GM12878 (cell line): Measurements from ENCODE around the gene SEPSECS. TPM values are rescaled to one million over a fixed set of nuclear protein-coding genes. Genes with fewer than 3 reads are reported as not detected.

Experiments used
- ATAC-seq: fragments of 200-7000 bp; cut with Tn5 transposase; 3 replicates; pipeline ENCODE4 v1.9.1; 2020; ENCODE audit warnings: mild to moderate bottlenecking, moderate library complexity
- BruUV-seq: library from RNA; stranded (reverse); fragments of 400-500 nt; replicated peaks from 2 replicates; lab custom pipeline; 2021; lab: Mats Ljungman, UMichigan
- CTCF ChIA-PET: fragments of 300-600 bp; sonication (Branson Sonifier 250); formaldehyde crosslinking; extraction: SDS; loops from one replicate; lab custom pipeline; 2021; ENCODE audit warnings: inconsistent platforms; lab: Yijun Ruan, JAX
- POLR2A ChIA-PET: fragments of 350-600 bp; formaldehyde crosslinking; extraction: SDS; loops from one replicate; lab custom pipeline; 2021; ENCODE audit warnings: inconsistent platforms; lab: Charles Lee
- RAD21 ChIA-PET: fragments of 300-600 bp; sonication (Branson Sonifier 250); formaldehyde crosslinking; loops from one replicate; lab custom pipeline; 2023; ENCODE audit warnings: antibody characterized with exemption; ENCODE audit not compliant: unreplicated experiment; lab: Charles Lee
- SMC1A ChIA-PET: fragments of 300-600 bp; sonication (Branson Sonifier 250); formaldehyde crosslinking; loops from one replicate; lab custom pipeline; 2023; ENCODE audit not compliant: unreplicated experiment, uncharacterized antibody; lab: Charles Lee
- DNase-seq: peaks from one replicate; pipeline ENCODE4 v3.0.0-alpha.2; 2011; ENCODE audit warnings: low read depth, low spot score
- FAIRE-seq: peaks from 3 replicates; lab custom pipeline; 2011; peaks lifted over from hg19 to GRCh38; lab: Jason Lieb, UNC
- H2AFZ ChIP-seq: 2 replicates; pipeline ENCODE4 v1.6.0; 2011; ENCODE audit warnings: low read depth, low read length, control low read depth; ENCODE audit not compliant: control insufficient read depth
- H3K27ac ChIP-seq: 2 replicates; pipeline ENCODE4 v1.5.1; 2011; ENCODE audit warnings: control low read depth; ENCODE audit not compliant: control insufficient read depth, insufficient read depth
- H3K27me3 ChIP-seq, 2 experiments: replicated peaks in 1 of 2; 2 replicates each; pipeline versions ENCODE4 v1.6.0 to v1.6.1; 2011; ENCODE audit warnings: low read length in 1 of 2; ENCODE audit not compliant: control insufficient read depth in 2 of 2, insufficient read depth in 2 of 2
- H3K36me3 ChIP-seq, 2 experiments: 2 replicates each; pipeline ENCODE4 v1.5.1; 2011; ENCODE audit warnings: low read length in 1 of 2; ENCODE audit not compliant: control insufficient read depth in 2 of 2, insufficient read depth in 2 of 2
- H3K4me1 ChIP-seq: 2 replicates; pipeline ENCODE4 v1.6.1; 2011; ENCODE audit warnings: mild to moderate bottlenecking, low read length, moderate library complexity, mixed read lengths; ENCODE audit not compliant: control insufficient read depth, insufficient read depth
- H3K4me2 ChIP-seq: 2 replicates; pipeline ENCODE4 v1.6.0; 2011; ENCODE audit warnings: control low read depth; ENCODE audit not compliant: control insufficient read depth, insufficient read depth
- H3K4me3 ChIP-seq: fragments of 200-600 bp; sonication (generic); 2 replicates; pipeline ENCODE4 v1.5.1; 2016
- H3K79me2 ChIP-seq: 2 replicates; pipeline ENCODE4 v1.6.0; 2011; ENCODE audit warnings: low read length; ENCODE audit not compliant: control insufficient read depth, insufficient read depth
- H3K9ac ChIP-seq: 2 replicates; pipeline ENCODE4 v1.8.0; 2011; ENCODE audit warnings: low read length, control low read depth, mixed read lengths; ENCODE audit not compliant: control insufficient read depth, insufficient read depth
- H3K9me3 ChIP-seq: replicated peaks from 3 replicates; pipeline ENCODE4 v1.5.1; 2011; ENCODE audit warnings: mild to moderate bottlenecking, low read length; ENCODE audit not compliant: control insufficient read depth, insufficient read depth
- H4K20me1 ChIP-seq: 2 replicates; pipeline ENCODE4 v1.6.0; 2011; ENCODE audit not compliant: control insufficient read depth, insufficient read depth
- DPF2 ChIP-seq: fragments of 450-650 bp; IDR thresholded peaks from 2 replicates; pipeline ENCODE4 v1.6.1; 2017; ENCODE audit warnings: mild to moderate bottlenecking
- KDM1A ChIP-seq: fragments of 200-600 bp; sonication (generic); IDR thresholded peaks from 2 replicates; pipeline ENCODE4 v1.6.1; 2016; ENCODE audit warnings: borderline replicate concordance
- MYC ChIP-seq: IDR thresholded peaks from 2 replicates; pipeline ENCODE4 v1.6.1; 2011; ENCODE audit warnings: mild to moderate bottlenecking, low read length, moderate library complexity, inconsistent platforms; ENCODE audit not compliant: insufficient read depth, insufficient replicate concordance, insufficient read length, severe bottlenecking
- SP1 ChIP-seq: IDR thresholded peaks from one replicate; pipeline ENCODE4 v1.6.1; 2011; ENCODE audit warnings: low read depth, low read length
- SREBF2 ChIP-seq: IDR thresholded peaks from 2 replicates; pipeline ENCODE4 v1.6.1; 2012; ENCODE audit warnings: mild to moderate bottlenecking, low read length
- SUZ12 ChIP-seq: fragments of 200-600 bp; sonication (generic); IDR thresholded peaks from one replicate; pipeline ENCODE4 v1.6.1; 2018; ENCODE audit warnings: antibody characterized with exemption, mild to moderate bottlenecking; ENCODE audit not compliant: unreplicated experiment
- WGBS: methylation state at CpG from one replicate; pipeline ENCODE4 v1.1.6; 2016; ENCODE audit warnings: low lambda C conversion rate; ENCODE audit not compliant: insufficient replicate concordance, insufficient coverage; ENCODE audit errors: missing lambda C conversion rate; 5-methylcytosine and 5-hydroxymethylcytosine counted together
- in situ Hi-C: fragments of 300-500 bp; cut with MboI; formaldehyde crosslinking; loops from 9 replicates; pipeline ENCODE4 v1.14.3; 2018; ENCODE audit warnings: mixed read lengths
- intact Hi-C: fragments of 100-400 bp; cut with micrococcal nuclease; formaldehyde crosslinking; loops from one replicate; pipeline ENCODE4 v1.14.2; 2022; ENCODE audit not compliant: unreplicated experiment
- polyA plus RNA-seq, 11 experiments: library from polyadenylated mRNA; depleted of rRNA in 4 of 11; unstranded in 6 of 11; stranded (reverse) in 5 of 11; fragments of >200 nt; fragmentation: Nextera tagmentation in 4 of 11; fragmentation: Illumina TruSeq in 1 of 11; extraction: Ambion mirVana in 4 of 11; extraction: Trizol in 1 of 11; gene quantifications; 1 replicate in 1 of 11; 2 replicates in 10 of 11; pipeline versions ENCODE4 v1.2.1 to v1.2.3, GENCODE V29; 2011 to 2016; ENCODE audit warnings: inconsistent platforms in 2 of 11, missing spikeins in 2 of 11, low read depth in 1 of 11
- total RNA-seq, 4 experiments: library from RNA; depleted of rRNA in 3 of 4; stranded (reverse); fragments of >200 nt in 3 of 4; fragmentation: Illumina TruSeq in 1 of 4; extraction: Trizol in 1 of 4; gene quantifications; 2 replicates each; pipeline versions ENCODE4 v1.2.1 to v1.2.3, GENCODE V29; 2013 to 2021
- TF ChIP-seq, protein P1 (sequence below), 3 experiments: IDR thresholded peaks in 2 of 3; conservative IDR thresholded peaks in 1 of 3; 2 replicates each; pipeline ENCODE4 v1.5.1; 2011; ENCODE audit warnings: low read depth in 3 of 3, low read length in 3 of 3, mild to moderate bottlenecking in 3 of 3, control low read depth in 2 of 3, moderate library complexity in 2 of 3, inconsistent platforms in 1 of 3, mixed read lengths in 1 of 3; ENCODE audit not compliant: control insufficient read depth in 2 of 3, insufficient read depth in 1 of 3; ENCODE audit errors: extremely low read depth in 1 of 3
- TF ChIP-seq, protein P2 (sequence below): fragments of 450-650 bp; IDR thresholded peaks from 2 replicates; pipeline ENCODE4 v1.6.1; 2016; ENCODE audit warnings: mild to moderate bottlenecking
- TF ChIP-seq, protein P3 (sequence below): fragments of 450-650 bp; formaldehyde crosslinking; IDR thresholded peaks from 2 replicates; pipeline ENCODE4 v1.4.0; 2020; ENCODE audit warnings: mild to moderate bottlenecking, moderate library complexity

The SEPSECS gene
- total and polyA plus RNA-seq, 10 of the 15 experiments (the other 5 are each of a cell fraction or from before 2014, with no cell fraction given), result 2.8 to 15.8 (median 7.2) TPM

DNA sequence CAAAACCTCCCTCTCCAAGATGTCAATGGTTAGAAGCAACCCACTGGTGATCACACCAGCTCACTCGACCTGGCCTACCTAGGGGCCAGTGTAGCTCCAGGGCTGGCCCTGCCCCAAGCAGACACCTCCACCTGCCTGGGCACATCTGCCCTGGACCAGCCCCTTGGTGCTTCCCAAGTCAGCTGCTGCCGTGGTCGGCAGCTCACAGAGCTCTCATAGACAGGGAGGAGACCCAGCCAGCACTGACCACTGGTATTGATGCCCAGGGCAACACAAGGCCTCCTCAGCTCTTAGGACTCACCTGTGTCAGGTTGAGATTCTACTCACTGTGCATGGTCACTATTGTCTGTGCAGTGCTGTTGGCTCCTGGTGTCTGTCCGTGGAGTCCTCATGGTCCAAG is 51.7 kb downstream of the SEPSECS start:
- intact Hi-C loops, result no loop called here
- Histone ChIP-seq H3K4me2 (no peak overlapping the region), H3K36me3 (no peaks in the 10 kb centered on the region), H3K9me3 (no peaks in the 10 kb centered on the region), H3K27ac (no peak overlapping the region), H3K27me3 (no peaks in the 10 kb centered on the region), H3K79me2 (no peaks in the 10 kb centered on the region), H3K4me1 (no peaks in the 10 kb centered on the region), H3K9ac (no peak overlapping the region), H3K4me3 (no peak overlapping the region), H2AFZ (no peak overlapping the region), H4K20me1 (no peaks in the 10 kb centered on the region)
- ChIA-PET RAD21 (no interaction called here), POLR2A (no interaction called here), CTCF (no interaction called here), SMC1A (no interaction called here)
- no peak for FAIRE-seq
- in situ Hi-C loops, result no loop called here
- ATAC-seq, result no peak
- no peak for DNase-seq
- BruUV-seq, result no TSS peak
- no peak for TF ChIP-seq SREBF2
- 76% methylated on average over 4 of the region's 4 CpGs for WGBS

DNA sequence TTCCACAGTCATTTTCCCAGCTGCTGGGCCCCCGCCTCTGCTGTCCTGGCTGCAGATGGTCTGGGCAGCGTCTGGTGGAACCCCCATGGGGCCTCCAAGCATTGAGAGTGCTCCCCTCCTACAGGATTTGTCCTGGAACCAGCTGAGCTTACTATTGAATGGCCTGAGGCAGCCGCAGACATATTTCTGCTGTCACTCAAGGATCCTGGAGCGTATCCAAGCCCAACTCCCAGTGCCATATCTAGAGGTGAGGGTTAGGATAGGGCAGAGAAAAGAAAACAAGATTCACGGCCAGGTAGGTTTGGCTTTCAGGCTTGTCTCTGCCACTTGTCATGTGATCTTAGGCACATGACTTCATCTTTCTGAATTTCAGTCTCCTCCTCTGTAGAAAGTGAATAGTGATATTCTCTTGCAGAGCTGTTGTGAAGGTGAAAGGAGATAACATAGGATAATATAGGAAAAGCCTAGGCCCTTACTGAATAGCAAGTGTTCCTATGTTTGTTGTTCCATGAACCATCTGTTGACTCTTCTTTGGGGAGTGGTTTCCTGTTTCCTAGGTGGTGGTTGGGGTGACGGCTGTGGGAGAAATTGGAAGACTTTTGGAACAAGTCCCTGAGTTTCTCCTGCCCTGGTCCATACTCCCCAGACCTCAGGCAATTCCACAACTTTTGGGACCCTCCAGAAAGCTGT is 52.3 kb downstream of the SEPSECS start:
- FAIRE-seq (no peak), ATAC-seq (no peak), DNase-seq (no peak)
- SMC1A ChIA-PET, result no interaction called here
- Histone ChIP-seq H2AFZ (no peak overlapping the region), H3K27me3 (no peaks in the 10 kb centered on the region), H3K4me3 (no peak overlapping the region), H3K36me3 (no peaks in the 10 kb centered on the region), H4K20me1 (no peaks in the 10 kb centered on the region), H3K9ac (no peak overlapping the region), H3K4me2 (no peak overlapping the region), H3K9me3 (no peaks in the 10 kb centered on the region), H3K79me2 (no peaks in the 10 kb centered on the region), H3K4me1 (no peaks in the 10 kb centered on the region), H3K27ac (no peak overlapping the region)
- intact Hi-C loops (no loop called here), in situ Hi-C loops (no loop called here)
- BruUV-seq, result no TSS peak
- POLR2A ChIA-PET, result no interaction called here
- CTCF ChIA-PET, result no interaction called here
- WGBS, result 24% methylated on average over 6 of the region's 6 CpGs
- RAD21 ChIA-PET, result no interaction called here
- TF ChIP-seq MYC (no peak), SP1 (no peak), KDM1A (no peak), DPF2 (no peak), SUZ12 (no peak)
- TF ChIP-seq, protein P1, sequence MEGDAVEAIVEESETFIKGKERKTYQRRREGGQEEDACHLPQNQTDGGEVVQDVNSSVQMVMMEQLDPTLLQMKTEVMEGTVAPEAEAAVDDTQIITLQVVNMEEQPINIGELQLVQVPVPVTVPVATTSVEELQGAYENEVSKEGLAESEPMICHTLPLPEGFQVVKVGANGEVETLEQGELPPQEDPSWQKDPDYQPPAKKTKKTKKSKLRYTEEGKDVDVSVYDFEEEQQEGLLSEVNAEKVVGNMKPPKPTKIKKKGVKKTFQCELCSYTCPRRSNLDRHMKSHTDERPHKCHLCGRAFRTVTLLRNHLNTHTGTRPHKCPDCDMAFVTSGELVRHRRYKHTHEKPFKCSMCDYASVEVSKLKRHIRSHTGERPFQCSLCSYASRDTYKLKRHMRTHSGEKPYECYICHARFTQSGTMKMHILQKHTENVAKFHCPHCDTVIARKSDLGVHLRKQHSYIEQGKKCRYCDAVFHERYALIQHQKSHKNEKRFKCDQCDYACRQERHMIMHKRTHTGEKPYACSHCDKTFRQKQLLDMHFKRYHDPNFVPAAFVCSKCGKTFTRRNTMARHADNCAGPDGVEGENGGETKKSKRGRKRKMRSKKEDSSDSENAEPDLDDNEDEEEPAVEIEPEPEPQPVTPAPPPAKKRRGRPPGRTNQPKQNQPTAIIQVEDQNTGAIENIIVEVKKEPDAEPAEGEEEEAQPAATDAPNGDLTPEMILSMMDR (IDR thresholded peaks at IDR 0.05 in 2 of 3, conservative IDR thresholded peaks at IDR 0.05 in 1 of 3; ENCODE audit: control insufficient read depth in 2 of 3, extremely low read depth in 1 of 3, insufficient read depth in 1 of 3, low read depth in 3 of 3, low read length in 3 of 3), result no peak
- TF ChIP-seq, protein P2, sequence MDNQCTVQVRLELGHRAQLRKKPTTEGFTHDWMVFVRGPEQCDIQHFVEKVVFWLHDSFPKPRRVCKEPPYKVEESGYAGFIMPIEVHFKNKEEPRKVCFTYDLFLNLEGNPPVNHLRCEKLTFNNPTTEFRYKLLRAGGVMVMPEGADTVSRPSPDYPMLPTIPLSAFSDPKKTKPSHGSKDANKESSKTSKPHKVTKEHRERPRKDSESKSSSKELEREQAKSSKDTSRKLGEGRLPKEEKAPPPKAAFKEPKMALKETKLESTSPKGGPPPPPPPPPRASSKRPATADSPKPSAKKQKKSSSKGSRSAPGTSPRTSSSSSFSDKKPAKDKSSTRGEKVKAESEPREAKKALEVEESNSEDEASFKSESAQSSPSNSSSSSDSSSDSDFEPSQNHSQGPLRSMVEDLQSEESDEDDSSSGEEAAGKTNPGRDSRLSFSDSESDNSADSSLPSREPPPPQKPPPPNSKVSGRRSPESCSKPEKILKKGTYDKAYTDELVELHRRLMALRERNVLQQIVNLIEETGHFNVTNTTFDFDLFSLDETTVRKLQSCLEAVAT, result no peak
- TF ChIP-seq, protein P3, sequence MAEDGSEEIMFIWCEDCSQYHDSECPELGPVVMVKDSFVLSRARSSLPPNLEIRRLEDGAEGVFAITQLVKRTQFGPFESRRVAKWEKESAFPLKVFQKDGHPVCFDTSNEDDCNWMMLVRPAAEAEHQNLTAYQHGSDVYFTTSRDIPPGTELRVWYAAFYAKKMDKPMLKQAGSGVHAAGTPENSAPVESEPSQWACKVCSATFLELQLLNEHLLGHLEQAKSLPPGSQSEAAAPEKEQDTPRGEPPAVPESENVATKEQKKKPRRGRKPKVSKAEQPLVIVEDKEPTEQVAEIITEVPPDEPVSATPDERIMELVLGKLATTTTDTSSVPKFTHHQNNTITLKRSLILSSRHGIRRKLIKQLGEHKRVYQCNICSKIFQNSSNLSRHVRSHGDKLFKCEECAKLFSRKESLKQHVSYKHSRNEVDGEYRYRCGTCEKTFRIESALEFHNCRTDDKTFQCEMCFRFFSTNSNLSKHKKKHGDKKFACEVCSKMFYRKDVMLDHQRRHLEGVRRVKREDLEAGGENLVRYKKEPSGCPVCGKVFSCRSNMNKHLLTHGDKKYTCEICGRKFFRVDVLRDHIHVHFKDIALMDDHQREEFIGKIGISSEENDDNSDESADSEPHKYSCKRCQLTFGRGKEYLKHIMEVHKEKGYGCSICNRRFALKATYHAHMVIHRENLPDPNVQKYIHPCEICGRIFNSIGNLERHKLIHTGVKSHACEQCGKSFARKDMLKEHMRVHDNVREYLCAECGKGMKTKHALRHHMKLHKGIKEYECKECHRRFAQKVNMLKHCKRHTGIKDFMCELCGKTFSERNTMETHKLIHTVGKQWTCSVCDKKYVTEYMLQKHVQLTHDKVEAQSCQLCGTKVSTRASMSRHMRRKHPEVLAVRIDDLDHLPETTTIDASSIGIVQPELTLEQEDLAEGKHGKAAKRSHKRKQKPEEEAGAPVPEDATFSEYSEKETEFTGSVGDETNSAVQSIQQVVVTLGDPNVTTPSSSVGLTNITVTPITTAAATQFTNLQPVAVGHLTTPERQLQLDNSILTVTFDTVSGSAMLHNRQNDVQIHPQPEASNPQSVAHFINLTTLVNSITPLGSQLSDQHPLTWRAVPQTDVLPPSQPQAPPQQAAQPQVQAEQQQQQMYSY, result no peak
